Trophoblast cell (in vitro differentiated cells and primary cell): ENCODE data around the gene SLC6A12.

Experiments used
- DNase-seq, 2 donors: peaks; one replicate each; pipeline ENCODE4 v3.0.0-alpha.2; 2016
- H2AFZ ChIP-seq: 2 replicates; pipeline ENCODE4 v1.6.1; 2013; ENCODE audit warnings: low read length, moderate library complexity, mild to moderate bottlenecking; ENCODE audit not compliant: insufficient read depth, poor library complexity
- H2AK5ac ChIP-seq: 2 replicates; pipeline ENCODE4 v1.6.1; 2013; ENCODE audit warnings: mild to moderate bottlenecking, low read length
- H2BK120ac ChIP-seq: 2 replicates; pipeline ENCODE4 v1.6.1; 2013; ENCODE audit warnings: low read length, mild to moderate bottlenecking, moderate library complexity; ENCODE audit not compliant: insufficient read depth, poor library complexity
- H2BK12ac ChIP-seq: 2 replicates; pipeline ENCODE4 v1.6.1; 2013; ENCODE audit warnings: mild to moderate bottlenecking, low read length, moderate library complexity
- H2BK5ac ChIP-seq: 2 replicates; pipeline ENCODE4 v1.6.1; 2013; ENCODE audit warnings: low read length, low read depth, moderate library complexity, mild to moderate bottlenecking; ENCODE audit not compliant: poor library complexity
- H3K14ac ChIP-seq: 2 replicates; pipeline ENCODE4 v1.6.1; 2013; ENCODE audit warnings: mild to moderate bottlenecking, low read length
- H3K18ac ChIP-seq: 2 replicates; pipeline ENCODE4 v1.6.1; 2013; ENCODE audit warnings: mild to moderate bottlenecking, low read length
- H3K23ac ChIP-seq: 2 replicates; pipeline ENCODE4 v1.6.1; 2013; ENCODE audit warnings: low read length
- H3K27ac ChIP-seq: 2 replicates; pipeline ENCODE4 v1.5.1; 2013; ENCODE audit warnings: low read depth, mild to moderate bottlenecking, inconsistent platforms, low read length, moderate library complexity
- H3K27me3 ChIP-seq: 2 replicates; pipeline ENCODE4 v1.6.1; 2013; ENCODE audit warnings: inconsistent platforms, mild to moderate bottlenecking, low read length, moderate library complexity; ENCODE audit not compliant: insufficient read depth
- H3K36me3 ChIP-seq, 2 experiments: 1 replicate in 1 of 2; 2 replicates in 1 of 2; pipeline ENCODE4 v1.6.1; 2013; ENCODE audit warnings: low read length in 2 of 2, mild to moderate bottlenecking in 2 of 2, moderate library complexity in 1 of 2; ENCODE audit not compliant: insufficient read depth in 2 of 2, control insufficient read depth in 1 of 2
- H3K4ac ChIP-seq: 2 replicates; pipeline ENCODE4 v1.6.1; 2013; ENCODE audit warnings: low read depth, mild to moderate bottlenecking, low read length, moderate library complexity
- H3K4me1 ChIP-seq, 2 experiments: 1 replicate in 1 of 2; 2 replicates in 1 of 2; pipeline ENCODE4 v1.6.1; 2013; ENCODE audit warnings: low read length in 2 of 2, mild to moderate bottlenecking in 2 of 2, moderate library complexity in 1 of 2; ENCODE audit not compliant: insufficient read depth in 2 of 2, control insufficient read depth in 1 of 2
- H3K4me2 ChIP-seq: 2 replicates; pipeline ENCODE4 v1.6.1; 2013; ENCODE audit warnings: inconsistent platforms, mild to moderate bottlenecking, low read length, moderate library complexity
- H3K4me3 ChIP-seq: 2 replicates; pipeline ENCODE4 v1.5.1; 2013; ENCODE audit warnings: mild to moderate bottlenecking, low read depth, low read length, inconsistent platforms
- H3K79me1 ChIP-seq: one replicate; pipeline ENCODE4 v1.6.1; 2013; ENCODE audit warnings: low read length
- H3K79me2 ChIP-seq: 2 replicates; pipeline ENCODE4 v1.6.1; 2013; ENCODE audit warnings: low read length, mild to moderate bottlenecking; ENCODE audit not compliant: control insufficient read depth, insufficient read depth, poor library complexity
- H3K9ac ChIP-seq: 2 replicates; pipeline ENCODE4 v1.6.1; 2013; ENCODE audit warnings: mild to moderate bottlenecking, low read length
- H3K9me3 ChIP-seq: 2 replicates; pipeline ENCODE4 v1.6.1; 2013; ENCODE audit warnings: low read depth, mild to moderate bottlenecking, control low read depth, inconsistent platforms, low read length; ENCODE audit not compliant: insufficient read depth
- H4K12ac ChIP-seq: 2 replicates; pipeline ENCODE4 v1.6.1; 2013; ENCODE audit warnings: low read depth, mild to moderate bottlenecking, low read length, moderate library complexity
- H4K8ac ChIP-seq: 2 replicates; pipeline ENCODE4 v1.6.1; 2013; ENCODE audit warnings: low read depth, mild to moderate bottlenecking, low read length, moderate library complexity
- H4K91ac ChIP-seq: one replicate; pipeline ENCODE4 v1.6.1; 2013; ENCODE audit warnings: low read depth, mild to moderate bottlenecking, low read length, moderate library complexity
- WGBS: extraction: QIAGEN DNeasy Blood & Tissue Kit; methylation state at CpG from one replicate; pipeline ENCODE4 v1.1.7; 2013; ENCODE audit warnings: missing lambda C conversion rate; ENCODE audit not compliant: insufficient read length, insufficient coverage; ENCODE audit errors: extremely low coverage; 5-methylcytosine and 5-hydroxymethylcytosine counted together

SLC6A12 gene

DNA sequence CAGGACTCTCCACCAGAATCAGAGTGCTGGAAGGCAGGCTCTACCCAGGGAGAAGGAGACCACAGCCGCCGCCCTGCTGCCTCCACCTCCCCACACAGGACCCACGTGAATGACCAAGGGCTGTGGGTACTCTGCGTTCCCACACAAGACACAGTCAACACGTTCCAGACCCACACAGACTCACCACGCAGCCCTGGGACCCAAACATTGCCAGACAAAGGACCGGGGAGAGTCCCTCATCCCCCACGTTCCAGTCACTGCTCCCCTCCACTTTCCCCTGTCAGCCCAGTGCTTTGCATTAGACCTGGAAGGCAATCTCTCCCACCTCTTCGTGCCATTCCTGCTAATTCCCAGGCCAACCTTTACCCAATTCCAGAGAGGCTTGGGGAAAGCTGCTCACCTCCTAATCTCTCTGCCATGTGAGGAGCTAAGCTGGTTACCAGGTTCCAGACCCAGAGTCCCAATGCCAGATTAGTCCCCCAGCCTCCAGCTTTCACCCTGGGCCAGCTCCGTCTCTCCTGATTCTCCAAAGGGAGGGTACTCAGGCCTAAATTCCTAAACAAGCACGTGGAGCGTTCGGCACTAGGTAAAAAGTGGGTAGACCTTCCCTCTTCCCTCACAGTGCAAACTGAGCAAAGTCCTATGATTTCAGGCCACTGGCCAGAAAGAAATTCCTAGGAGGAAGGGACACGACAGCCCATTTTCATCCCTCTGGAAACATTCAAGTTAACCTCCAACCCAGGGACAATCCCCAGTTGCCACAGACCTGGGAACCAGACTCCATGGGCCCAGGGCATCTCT is 43.8 kb upstream of the SLC6A12 start:
- Histone ChIP-seq H3K23ac (no peak overlapping the region), H3K79me1 (no peaks in the 10 kb centered on the region), H2BK120ac (no peak overlapping the region), H2AK5ac (no peak overlapping the region), H3K14ac (no peak overlapping the region), H2BK12ac (no peak overlapping the region), H3K9ac (no peak overlapping the region), H3K18ac (no peak overlapping the region), H4K91ac (no peak overlapping the region), H2BK5ac (no peak overlapping the region), H3K36me3 (no peaks in the 10 kb centered on the region), H4K12ac (no peak overlapping the region), H3K27me3 (peaks cover 2% of the 10 kb centered on the region), H3K79me2 (no peaks in the 10 kb centered on the region), H2AFZ (no peak overlapping the region), H3K4me2 (no peak overlapping the region), H3K4ac (no peak overlapping the region), H3K4me3 (no peak overlapping the region), H3K4me1 (peaks cover 0 to 3% of the 10 kb centered on the region in 2 experiments), H4K8ac (no peak overlapping the region), H3K27ac (no peak overlapping the region), H3K9me3 (no peaks in the 10 kb centered on the region)
- DNase-seq, result no peak
- no CpG with 5 or more reads among the region's 14 CpGs for WGBS

DNA sequence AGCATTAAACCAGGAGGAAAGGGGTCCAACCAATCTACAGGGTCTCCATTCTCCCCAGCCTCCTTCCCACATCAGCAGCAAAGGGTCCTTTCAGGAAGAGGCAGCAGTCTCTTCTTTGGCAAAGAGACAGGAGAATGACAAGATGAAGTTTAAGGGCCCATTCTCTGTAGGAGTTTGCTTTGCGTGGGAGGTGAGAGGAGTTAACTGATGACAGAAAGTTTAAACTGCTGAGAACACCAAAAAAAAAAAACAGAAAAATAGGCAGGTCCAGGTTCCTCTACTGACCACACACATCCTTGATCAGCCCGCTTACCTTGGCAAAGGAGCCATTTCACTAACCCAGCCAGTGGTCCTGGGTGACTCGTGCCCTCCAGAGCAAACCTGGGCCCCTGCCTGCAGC is 43.0 kb upstream of the SLC6A12 start:
- Histone ChIP-seq H3K9ac (no peak overlapping the region), H3K18ac (no peak overlapping the region), H2BK120ac (no peak overlapping the region), H3K36me3 (no peaks in the 10 kb centered on the region), H2AFZ (no peak overlapping the region), H4K91ac (no peak overlapping the region), H3K79me1 (no peaks in the 10 kb centered on the region), H3K27ac (no peak overlapping the region), H3K27me3 (peaks cover 2% of the 10 kb centered on the region), H2BK5ac (no peak overlapping the region), H2AK5ac (no peak overlapping the region), H3K9me3 (no peaks in the 10 kb centered on the region), H2BK12ac (no peak overlapping the region), H3K14ac (no peak overlapping the region), H3K4me1 (no peaks in the 10 kb centered on the region), H3K23ac (no peak overlapping the region), H3K4ac (no peak overlapping the region), H3K4me2 (no peak overlapping the region), H4K8ac (no peak overlapping the region), H3K4me3 (no peak overlapping the region), H4K12ac (no peak overlapping the region), H3K79me2 (no peaks in the 10 kb centered on the region)
- DNase-seq, result no peak
- WGBS, result no CpG with 5 or more reads among the region's 3 CpGs

DNA sequence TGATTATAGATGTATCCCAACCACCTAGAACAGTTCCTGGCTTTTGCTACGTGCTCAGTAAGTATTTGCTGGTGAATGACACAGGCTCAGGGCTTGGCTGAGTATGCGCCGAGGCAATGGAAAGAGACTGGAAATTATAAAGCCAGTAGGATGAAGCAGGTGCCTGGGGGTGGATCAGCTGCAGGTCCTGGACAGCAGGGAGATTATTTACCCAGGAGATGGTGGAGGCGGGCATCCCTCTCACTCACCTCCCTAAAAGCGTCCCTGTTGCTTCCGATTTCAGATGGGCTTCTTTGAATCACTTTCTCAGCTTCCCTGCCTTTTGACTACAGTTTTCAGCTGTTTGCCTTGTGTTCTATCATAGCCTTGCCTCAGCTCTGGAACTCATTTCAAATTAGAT is 42.3 kb upstream of the SLC6A12 start:
- no peak overlapping the region for H3K14ac ChIP-seq
- no peaks in the 10 kb centered on the region for H3K79me1 ChIP-seq
- no peak overlapping the region for H3K23ac ChIP-seq
- H2BK120ac ChIP-seq, result no peak overlapping the region
- no peak overlapping the region for H2BK5ac ChIP-seq
- no peak overlapping the region for H2BK12ac ChIP-seq
- no peak overlapping the region for H3K9ac ChIP-seq
- no peak overlapping the region for H4K91ac ChIP-seq
- H3K4me2 ChIP-seq, result no peak overlapping the region
- peaks cover 2% of the 10 kb centered on the region for H3K27me3 ChIP-seq
- H4K8ac ChIP-seq, result no peak overlapping the region
- no peak overlapping the region for H4K12ac ChIP-seq
- no peak overlapping the region for H3K4me3 ChIP-seq
- WGBS, result no CpG with 5 or more reads among the region's 6 CpGs
- no peak overlapping the region for H3K27ac ChIP-seq
- H3K4me1 ChIP-seq, result no peaks in the 10 kb centered on the region
- no peak overlapping the region for H3K4ac ChIP-seq
- no peaks in the 10 kb centered on the region for H3K36me3 ChIP-seq
- no peaks in the 10 kb centered on the region for H3K9me3 ChIP-seq
- H3K18ac ChIP-seq, result no peak overlapping the region
- H3K79me2 ChIP-seq, result no peaks in the 10 kb centered on the region
- H2AFZ ChIP-seq, result no peak overlapping the region
- H2AK5ac ChIP-seq, result no peak overlapping the region
- DNase-seq, result no peak

DNA sequence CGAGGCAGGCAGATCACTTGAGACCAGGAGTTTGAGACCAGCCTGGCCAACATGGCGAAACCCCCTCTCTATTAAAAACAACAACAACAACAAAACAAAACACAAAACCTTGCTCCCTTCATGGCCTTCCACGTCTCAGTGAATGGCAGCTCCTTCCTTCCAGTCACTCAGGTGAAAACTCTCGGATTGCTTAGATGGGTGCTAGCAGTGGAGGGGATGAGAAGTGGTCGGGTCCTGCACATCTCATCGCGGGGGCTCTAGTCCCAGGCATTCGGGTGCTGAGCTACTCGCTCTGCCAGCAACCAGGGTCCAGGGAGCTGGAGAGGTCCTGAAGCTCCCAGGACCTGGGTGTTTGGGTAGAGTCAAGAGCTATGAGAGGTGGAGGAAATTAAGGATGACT is 41.0 kb upstream of the SLC6A12 start:
- no peak overlapping the region for H3K27ac ChIP-seq
- H2BK12ac ChIP-seq, result no peak overlapping the region
- no peaks in the 10 kb centered on the region for H3K36me3 ChIP-seq
- no peak overlapping the region for H2BK5ac ChIP-seq
- no CpG with 5 or more reads among the region's 9 CpGs for WGBS
- no peak overlapping the region for H2AFZ ChIP-seq
- H2AK5ac ChIP-seq, result no peak overlapping the region
- no peak overlapping the region for H3K23ac ChIP-seq
- no peaks in the 10 kb centered on the region for H3K4me1 ChIP-seq
- no peaks in the 10 kb centered on the region for H3K9me3 ChIP-seq
- no peak overlapping the region for H3K4ac ChIP-seq
- no peak overlapping the region for H3K18ac ChIP-seq
- H3K14ac ChIP-seq, result no peak overlapping the region
- no peak overlapping the region for H4K8ac ChIP-seq
- H3K4me3 ChIP-seq, result no peak overlapping the region
- no peak overlapping the region for H4K91ac ChIP-seq
- H3K79me2 ChIP-seq, result no peaks in the 10 kb centered on the region
- H3K79me1 ChIP-seq, result no peaks in the 10 kb centered on the region
- no peak for DNase-seq
- H4K12ac ChIP-seq, result no peak overlapping the region
- no peak overlapping the region for H3K9ac ChIP-seq
- no peaks in the 10 kb centered on the region for H3K27me3 ChIP-seq
- H3K4me2 ChIP-seq, result no peak overlapping the region
- no peak overlapping the region for H2BK120ac ChIP-seq
